ENCODE data around the gene LRP8. TPM values are rescaled to one million over a fixed set of nuclear protein-coding genes. Genes with fewer than 3 reads are reported as not detected.

Gene LRP8
- total RNA-seq, 1 experiment from 2014 or later = 262 TPM

DNA sequence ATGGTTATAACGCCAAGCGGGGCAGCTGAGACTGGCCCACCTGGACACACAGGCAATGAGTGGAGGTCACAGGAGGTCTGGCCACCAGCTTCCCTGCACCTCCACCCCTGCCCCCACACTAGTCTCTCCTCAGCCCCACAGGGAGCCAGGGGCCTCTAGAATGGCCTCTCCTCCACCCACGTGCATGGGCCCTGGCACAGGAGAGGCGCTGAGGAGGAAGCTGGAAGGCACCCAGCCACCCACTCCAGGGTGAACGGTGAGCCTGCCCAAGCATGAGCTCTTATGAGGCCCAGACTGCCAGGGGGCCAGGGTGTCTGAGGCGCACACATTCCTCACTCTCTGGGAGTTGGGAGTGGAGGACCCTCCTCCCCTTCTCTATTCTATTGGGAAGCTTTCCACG, 22.2 kb downstream of the LRP8 start:
- no peak for DNase-seq (ENCODE audit: low spot score)

DNA sequence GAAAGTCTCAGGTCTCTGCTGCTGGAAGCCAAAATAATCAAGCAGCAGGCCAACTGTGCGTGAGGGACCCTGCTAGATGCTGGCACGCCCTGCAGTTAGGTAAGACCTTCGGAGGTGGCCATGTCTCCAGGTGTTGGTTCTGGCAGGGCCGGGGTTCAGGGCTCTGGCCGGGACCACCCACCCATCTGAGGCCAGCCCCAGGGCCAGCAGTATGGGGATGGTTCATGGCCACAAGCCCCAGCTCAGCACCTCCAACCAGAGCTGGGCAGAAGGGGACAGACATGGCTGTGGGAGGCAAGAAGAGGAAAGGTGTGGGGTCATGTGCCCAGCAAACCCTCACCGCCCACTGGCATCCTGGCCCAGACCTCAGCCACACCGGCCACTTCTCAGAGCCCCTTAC, 23.3 kb downstream of the LRP8 start:
- DNase-seq (ENCODE audit: low spot score) = no peak

DNA sequence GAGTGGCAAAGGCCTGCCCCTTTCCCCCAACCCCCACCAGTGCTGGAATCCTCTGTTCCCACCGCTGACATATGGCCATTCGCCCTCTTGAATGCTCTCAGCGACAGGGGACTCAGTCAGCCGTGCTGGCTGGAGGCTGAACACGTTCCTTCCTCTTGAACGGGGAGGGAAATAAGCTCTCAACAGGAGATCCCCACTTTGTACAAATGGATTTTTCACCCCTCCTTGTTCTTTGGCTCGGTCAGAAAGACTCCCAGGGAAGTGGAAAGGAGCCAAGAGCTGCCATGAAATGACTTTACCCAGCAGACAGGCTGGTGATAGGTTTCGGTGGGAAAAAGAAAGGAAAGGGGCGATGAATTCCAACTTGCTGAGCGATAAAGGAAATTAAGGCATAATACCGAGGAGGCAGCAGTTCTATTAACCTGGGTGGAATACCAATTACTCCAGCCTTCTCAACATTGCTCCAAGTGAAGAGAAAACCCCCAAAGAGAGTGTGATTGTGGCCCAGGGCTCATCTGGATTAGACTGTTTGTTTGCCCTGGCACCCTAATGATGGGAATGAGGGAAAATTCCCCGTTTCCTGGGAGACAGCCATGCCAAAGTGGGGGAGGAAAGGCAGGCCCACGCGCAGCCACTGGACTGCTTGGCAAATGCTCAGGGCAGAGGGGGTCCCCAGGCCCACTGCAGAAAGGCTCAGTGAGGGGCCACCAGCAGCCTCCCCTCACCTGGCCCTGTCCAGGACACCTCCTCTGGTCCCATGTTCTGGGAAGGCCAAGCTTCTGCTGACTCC, 23.9 kb downstream of the LRP8 start:
- DNase-seq (ENCODE audit: low spot score) = no peak

DNA sequence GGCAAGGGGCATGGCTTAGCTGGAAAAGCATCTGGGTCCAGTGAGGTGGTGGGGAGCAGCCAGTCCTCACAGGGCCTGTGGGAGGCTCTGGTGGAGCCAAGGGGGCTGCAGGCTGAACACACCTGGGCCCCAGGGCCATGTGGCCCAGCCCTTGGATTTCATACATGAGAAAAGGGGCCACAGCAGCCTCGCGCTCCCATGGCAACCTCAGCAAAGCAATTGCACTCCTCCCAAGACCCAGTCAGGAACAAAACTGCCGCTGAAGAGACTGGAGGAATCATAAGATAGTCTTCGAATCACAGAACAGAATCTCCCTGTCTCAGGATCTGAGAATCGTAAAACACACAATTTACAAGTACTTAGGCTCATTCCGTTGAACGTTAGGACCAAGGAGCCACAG, 24.6 kb downstream of the LRP8 start:
- DNase-seq (ENCODE audit: low spot score) = no peak

DNA sequence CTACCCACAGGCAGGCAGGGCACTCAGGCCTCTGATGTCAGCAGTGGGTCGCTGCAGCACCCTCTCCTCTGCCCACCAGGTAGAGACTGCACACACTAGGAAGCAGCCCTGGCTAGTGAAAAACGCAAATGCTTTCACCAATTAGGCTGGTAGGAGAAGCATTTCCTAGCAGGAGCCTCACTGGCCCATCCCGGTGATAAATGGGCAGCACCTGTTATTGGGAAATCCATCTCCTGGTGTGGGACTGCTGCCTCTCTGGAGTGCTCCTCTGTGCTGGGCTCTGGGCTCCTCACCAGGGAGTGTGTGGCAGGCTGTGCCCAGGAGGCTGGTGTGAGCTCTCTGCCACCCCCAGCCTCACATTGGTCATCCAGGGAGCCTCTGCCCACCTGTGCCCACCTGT, 28.6 kb downstream of the LRP8 start:
- DNase-seq (ENCODE audit: low spot score) = no peak

DNA sequence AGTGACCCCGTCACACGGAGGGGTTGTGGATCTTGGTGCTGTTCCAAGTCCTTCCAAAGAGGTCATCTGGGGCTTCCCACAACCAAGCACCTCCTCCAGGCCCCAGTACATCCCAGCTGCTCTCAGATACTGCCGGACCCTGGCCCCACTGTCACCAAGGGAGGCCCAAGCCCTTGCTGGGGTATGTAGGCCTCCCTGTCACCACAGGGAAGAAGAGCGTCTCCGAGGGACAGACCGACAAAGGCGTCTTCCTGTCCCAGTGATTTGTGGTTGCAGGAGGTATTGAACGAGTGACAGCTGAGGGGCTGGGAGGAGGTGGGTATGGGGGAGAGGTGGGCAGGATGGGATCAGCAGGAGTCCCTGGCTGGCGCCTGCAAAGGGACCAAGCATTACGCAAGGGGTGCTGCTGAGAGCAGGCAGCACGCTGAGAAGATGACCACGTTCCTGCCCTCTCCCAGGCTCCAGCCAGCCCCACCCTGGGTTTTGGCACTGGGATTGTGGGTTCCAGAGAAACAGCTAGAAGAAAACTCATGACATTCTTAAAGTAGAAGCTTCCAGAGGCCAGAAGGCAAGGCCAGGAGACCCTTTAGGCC, 29.7 kb downstream of the LRP8 start:
- no peak for DNase-seq (ENCODE audit: low spot score)

DNA sequence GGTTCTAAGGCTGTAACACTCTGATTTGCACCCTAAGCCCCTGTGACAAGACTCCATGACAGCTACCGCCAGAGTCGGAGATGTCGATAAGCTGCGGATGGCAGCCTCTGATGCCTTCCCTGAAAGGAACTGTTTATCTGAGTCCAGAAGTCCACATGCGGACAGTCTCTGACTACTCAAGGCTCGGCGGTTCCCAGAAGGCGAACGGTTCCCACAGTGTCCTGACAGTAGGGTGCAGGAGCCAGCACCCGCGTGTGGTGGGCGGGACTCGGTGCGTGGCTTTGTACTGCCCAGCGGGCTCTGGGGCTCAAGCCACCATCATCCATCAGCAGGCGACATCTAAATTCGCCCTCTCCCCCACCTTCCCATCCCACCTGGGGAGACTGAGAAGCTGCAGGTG, 30.7 kb downstream of the LRP8 start:
- no peak for DNase-seq (ENCODE audit: low spot score)

DNA sequence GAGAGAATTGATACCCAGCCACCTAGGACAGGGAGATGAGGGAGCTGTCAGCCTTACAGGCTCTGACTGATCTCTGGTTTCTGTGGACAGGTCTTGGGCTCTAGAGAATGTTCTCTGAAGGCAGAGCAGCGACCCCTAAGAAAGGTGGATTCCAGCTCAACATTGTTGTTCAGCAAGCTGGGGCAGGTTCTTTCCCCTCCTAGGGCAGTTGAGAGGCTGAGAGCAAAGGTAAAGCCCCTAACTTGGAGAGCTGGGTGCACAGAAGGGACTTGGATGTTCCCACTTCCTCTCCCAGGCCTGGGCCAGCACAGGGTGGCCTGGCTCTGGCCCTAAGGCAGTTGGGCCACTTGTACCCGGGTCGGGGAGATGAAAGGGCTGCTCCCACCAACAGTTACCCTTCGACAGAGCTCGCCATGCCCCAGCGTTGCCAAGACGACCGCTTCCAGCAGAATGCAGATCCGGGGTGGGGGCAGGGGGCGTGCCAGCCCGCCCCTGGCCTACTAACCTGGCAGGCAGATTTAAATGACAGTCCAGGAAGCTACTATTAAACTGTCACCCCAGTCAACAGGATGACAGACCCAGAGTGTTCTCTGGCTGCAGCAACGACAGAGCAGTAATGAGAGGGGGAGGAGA, 31.6 kb downstream of the LRP8 start:
- peak; percentile 31 for DNase-seq (ENCODE audit: low spot score)

DNA sequence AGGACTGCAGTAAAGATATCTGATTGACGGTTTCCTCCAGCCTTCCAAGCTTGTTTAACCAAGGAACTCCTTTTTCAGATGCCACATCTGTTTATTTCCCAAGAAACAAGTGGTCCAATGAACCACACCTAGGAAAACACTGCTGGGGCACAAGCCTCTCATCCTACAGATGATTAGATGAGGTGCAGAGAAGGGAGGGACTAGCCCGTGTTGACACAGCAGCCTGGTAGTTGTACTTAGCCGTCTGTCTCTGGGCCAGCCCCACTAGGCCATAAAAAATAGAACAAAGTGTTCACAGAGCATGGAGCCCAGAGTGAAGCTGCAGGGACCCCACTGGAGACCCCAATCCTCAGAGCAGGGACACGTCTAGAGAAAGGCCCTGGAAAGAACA, 32.1 kb downstream of the LRP8 start:
- peak; percentile 24 for DNase-seq (ENCODE audit: low spot score)

DNA sequence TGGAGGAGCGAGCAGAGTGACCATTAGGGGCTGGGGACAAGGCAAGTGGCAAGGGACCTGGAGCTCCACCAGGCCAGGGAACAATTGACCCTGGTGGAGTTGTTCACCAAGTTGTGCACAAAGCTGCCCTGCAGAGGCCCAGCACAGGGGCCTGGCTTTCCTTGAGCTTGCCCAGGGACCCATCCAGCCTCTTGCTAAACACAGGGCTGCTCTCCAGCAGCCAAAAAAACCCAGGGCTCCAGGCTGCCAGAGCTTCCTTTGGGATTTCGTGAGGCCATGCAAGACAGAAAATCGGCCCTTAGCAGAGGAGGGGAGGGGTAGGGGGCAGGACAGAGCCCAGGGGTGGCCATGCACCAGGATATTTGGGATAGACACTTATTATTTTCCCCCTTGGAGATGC, 32.6 kb downstream of the LRP8 start:
- DNase-seq (ENCODE audit: low spot score) = no peak

DNA sequence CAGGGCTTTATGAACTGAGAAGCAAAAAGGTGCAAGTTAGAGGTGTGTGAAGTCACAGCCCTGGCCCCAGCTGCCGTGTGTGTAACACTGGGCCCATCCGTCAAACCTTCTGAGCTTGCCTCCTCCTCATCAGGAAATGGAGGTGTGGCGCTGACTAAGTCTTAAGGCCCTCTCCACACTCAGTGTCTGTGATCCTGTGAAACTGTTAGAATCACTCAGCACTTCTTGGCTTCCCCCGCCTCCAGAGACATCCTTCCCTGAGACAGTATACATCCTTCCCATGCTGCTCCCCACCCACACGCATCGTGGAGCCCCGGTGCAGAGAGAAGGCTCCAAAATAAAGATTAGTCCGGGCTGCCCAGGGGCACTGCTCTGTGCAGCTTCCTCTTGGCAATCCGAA, 33.3 kb downstream of the LRP8 start:
- DNase-seq (ENCODE audit: low spot score) = no peak

DNA sequence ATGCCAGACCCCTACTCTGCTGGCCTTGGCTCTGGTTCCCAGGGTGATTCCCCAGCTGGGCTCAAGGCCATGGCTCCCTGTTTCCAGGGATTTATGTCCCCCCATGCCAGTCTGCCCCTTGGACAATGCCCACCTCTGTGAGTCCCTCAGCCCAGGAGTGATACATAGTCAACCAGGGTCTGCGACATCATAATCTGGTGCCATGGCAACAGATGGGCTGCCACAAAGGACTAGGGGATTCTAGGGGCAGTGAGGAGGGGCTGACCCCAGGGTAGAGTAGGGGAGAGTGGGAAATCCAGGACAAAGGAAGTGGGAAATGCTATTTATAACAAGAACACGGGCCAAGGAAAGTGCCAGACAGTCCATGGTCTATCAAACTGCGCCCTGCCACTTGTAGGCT, 33.8 kb downstream of the LRP8 start:
- no peak for DNase-seq (ENCODE audit: low spot score)

DNA sequence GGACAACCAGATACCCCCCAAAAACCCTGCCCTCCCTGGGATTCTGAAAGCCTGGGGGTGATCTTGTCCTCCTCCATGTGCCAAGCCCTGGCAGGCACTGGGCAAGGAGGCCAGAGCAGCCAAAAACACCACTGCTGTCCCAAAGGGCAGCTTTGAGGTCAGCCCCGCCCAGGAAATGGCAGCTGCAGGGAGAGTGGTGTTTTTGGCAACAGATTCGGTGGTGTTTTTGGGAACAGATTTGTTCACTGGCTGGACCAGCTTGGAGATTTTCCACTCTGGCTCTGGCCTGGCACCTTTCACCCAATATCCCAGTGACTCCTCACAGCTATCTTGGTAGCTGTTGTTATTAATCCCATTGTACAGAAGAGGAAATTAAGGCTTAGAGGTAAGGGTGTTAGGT, 34.7 kb downstream of the LRP8 start:
- no peak for DNase-seq (ENCODE audit: low spot score)

DNA sequence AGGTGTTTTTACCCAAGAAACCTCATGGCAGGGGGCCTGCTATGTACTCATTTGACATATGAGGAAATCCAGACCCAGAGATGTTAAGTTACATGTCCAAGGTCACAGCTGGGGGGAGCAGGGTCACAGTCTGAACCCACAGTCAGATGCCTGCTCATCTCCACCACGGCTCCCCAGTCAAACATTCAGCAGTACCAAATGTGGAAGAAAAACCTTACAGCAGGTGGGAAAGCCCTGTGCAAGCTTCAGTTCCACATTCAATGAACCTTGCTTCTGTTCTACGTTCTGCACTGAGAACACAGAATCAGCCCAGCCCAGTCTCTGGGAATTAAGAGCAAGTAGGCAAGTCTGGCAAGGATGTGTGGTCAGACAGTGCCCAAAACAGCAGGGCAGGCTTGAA, 35.2 kb downstream of the LRP8 start:
- DNase-seq (ENCODE audit: low spot score) = no peak

DNA sequence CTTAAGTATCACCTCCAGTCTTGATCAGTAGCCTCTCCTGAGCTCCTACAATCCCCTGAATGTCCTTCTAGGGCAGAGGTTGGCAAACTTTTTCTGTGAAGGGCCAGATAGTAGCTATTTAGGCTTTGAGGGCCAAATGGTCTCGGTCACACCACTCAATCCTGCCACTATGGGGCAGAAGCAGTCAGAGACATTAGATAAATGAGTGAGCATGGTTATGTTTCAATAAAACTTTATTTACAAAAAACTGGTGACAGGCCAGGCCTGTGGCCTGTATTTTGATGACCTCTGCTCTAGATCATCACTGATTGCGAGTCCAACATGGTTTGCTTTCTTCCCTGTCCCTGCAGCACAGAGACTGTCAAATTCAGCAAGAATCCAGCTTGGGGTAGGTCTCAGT, 36.3 kb downstream of the LRP8 start:
- DNase-seq (ENCODE audit: low spot score) = no peak

DNA sequence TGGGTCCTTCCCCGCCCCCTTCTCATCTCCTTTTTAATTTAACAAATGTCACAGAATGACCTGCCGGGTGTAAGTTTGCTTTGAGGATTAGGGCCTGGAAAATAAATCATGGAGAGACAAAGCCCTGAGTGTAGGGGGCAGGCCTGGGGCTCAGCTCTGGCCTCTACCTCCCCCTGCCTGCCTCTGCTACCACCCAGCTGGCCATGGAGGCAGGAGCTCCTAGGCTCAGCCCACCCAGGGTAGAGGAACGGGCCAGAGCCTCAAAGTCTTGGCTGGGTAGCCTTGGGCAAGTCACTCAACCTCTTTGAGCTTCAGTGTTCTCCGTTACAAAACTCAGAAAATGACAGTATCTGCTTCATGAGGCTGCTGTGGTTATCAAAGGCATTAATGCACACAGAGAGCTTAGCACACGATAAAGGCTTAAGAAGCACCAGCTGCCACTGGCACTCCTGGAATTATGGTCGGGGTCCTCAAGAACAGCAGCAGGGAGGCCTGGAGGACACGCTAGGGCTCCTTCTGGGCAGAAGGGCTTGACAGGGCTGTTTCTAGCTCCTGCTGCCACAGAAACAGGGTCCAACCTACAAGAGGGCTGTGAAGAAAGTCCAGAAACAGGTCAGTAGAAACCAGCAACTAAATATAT, 39.0 kb downstream of the LRP8 start:
- no peak for DNase-seq (ENCODE audit: low spot score)

DNA sequence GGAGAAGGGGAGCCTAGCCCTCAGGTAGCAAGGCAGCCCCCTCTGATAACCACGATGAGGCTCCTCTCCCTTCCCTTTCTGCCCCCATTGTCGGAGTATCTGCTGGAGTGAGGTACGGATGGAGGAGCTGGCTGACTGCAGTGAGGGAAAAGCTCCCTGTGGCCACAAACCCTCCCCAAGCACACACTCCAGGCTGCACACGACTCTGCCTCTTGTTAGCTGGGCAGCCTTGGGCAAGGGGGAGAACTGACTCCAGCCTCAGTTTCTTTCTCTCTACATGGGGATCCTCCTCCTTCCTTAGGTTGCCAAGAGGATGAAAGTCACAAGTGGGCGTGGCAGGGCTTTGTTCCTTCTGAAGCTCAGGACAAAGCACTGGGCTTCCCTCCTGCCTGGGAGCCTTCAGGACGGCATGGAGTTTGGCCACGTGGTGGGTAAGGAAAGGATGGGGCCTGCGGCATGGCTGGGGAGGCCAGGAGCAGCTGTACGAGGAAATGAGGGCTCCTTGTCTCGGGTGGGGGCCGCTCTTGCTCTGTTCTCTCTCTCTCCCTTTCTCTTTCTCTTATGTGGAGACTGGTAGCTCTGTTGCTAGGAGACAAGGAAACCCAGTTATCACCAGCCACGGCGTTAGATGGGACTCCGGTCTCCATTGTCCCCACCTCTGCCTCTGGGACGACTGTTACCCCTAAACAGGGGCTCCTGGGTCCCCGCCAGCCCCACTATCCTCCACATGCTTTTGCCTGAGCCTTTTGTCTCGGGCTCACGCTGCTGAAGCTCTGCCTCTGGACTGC, 39.7 kb downstream of the LRP8 start:
- DNase-seq (ENCODE audit: low spot score) = no peak

DNA sequence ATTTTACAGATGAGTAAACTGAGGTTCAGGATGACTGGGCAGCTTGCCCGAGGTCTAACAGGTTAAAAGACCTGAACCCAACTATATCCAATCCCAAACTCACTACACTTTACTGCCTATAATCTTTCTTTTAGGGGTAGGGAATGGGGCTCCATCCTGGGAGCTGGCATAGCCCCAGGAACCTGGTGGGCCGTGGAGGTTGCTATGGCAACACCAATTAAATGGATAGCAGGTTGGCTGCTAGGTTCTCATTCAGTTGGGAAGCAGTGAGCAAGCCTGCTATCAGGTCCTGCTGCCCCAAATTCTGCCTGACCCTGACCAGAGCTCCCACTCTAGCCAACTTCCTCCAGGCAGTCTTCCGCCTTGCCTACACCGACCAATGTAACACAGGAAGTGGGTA, 40.9 kb downstream of the LRP8 start:
- DNase-seq (ENCODE audit: low spot score) = no peak

DNA sequence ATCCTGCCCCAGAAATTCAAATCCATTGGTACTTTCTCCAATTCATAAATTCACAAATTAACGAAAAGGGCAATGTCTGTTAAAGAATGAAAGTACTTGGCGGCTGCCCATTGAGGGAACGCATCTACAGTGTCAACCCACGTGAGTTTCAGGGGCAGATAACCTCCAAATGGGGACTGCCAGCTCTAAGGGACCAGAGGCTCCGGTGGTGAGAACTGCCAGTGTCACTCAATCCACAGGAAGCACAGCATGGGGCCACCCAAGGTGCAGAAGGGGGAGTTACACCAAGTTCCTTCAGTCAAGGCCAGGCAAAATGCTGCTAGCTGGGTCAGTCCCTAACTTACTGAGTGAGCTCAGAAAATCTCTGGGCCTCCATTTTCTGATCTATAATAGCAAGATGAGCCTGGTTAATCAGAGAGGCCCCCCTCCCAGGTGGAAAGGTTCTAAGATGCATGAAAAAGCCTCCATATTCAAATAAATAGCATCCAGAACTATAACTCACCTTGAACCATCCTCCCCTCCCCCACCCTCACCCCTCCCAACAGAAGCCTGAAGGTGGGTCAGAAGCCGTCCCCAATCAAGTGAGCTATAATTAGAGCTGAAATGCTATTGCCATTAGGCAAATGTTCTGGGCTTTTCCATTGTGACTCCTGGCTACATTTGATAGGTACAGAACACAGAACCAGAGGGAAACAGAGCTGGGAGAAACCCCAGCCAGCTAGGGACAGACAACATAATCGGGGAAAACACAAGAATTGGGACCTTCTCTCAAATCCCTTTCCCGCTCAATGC, 41.7 kb downstream of the LRP8 start:
- no peak for DNase-seq (ENCODE audit: low spot score)

DNA sequence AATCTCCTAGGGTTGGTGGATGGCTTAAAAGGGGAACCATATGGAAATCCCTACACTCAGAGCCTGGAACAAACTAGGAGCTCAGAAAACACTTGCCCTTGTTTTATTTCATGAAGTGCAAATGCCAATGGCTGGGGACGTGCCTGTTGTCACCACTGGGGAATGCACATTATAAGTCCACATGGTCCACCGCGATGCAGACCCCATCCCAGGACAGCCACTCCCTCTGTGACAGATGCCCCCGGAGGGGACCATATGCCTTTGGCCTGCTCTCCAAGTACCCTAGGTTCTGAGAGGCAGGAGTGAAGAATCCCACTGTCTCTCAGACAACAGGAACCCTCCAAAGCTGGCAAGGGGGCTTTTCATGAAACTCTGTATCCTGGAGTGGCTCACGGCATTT, 42.3 kb downstream of the LRP8 start:
- no peak for DNase-seq (ENCODE audit: low spot score)

Measured in HT-29 (cell line).